ENCODE measurements around the gene ARFGEF3. TPM values are rescaled to one million over a fixed set of nuclear protein-coding genes. Genes with fewer than 3 reads are reported as not detected.

Gene ARFGEF3
- polyA plus RNA-seq, 5 donors = 5.1 to 8.5 (median 6.0) TPM

DNA sequence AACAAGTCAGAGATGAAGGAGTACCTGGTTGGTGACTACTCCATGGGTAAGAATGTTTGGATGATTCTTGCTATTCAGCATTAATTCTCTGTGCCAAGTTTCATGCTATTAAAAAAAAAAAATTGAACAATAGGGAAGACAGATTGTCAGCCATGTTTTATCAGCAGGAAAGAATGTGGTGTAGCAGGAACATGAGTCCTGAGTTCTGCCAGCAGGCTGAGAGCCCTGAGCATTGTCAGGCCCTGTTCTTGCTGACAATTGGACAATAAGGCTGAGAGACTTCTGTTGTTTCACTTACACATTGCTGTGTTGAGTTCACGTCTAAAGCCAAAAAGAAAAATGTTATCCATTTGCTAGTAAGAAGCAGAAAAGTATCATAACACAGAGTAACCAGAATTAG, 145.6 kb downstream of the ARFGEF3 start:
- DNase-seq = no peak

GRCh38 chr6:138307816-138308730, 146.3 kb downstream of the ARFGEF3 start:
- DNase-seq = no peak

DNA sequence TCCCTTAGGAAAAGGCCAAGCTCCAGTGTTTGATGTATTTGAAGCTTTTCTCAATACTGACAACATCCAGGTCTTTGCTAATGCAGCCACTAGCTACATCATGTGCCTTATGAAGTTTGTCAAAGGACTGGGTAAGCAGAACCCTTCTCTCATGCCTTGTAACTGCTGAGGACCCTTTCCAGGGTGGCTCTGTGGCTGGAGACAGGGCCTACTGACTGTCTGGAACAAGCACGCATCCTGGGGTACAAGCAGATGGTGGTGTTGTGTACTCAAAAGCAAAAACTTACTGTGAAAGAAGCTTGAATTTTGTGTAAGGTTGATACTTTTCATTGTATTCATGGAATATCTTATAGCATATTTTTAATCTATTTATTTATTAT, 147.0 kb downstream of the ARFGEF3 start:
- DNase-seq = no peak

- DNase-seq = no peak
Measured at GRCh38 chr6:138309695-138310094, 148.0 kb downstream of the ARFGEF3 start.

- DNase-seq = peak in 1 of 2 donors; percentile 22
Measured at GRCh38 chr6:138310294-138310693, 148.6 kb downstream of the ARFGEF3 start.

DNA sequence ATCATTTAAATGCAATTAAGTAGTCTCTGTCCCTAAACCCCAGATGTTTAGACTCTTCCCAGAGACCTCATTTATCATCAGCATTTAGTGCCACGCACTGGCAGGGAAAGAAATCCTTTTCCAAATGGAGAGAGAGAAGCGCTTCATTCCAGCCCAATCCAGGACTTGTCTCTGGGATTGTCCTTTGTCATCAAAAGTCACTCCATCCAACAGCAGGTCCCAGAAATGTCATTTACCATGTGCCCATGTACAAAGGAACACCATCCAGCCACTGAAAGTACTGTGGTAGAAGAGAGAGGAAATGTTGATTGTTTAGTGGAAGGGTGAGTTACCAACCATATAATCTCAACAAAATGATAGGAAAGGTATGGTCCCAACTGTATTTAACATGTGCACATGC, 149.1 kb downstream of the ARFGEF3 start:
- DNase-seq = no peak

GRCh38 chr6:138311268-138311667, 149.5 kb downstream of the ARFGEF3 start:
- no peak for DNase-seq

- no peak for DNase-seq
Measured at GRCh38 chr6:138318741-138319375, 157.1 kb downstream of the ARFGEF3 start.

DNA sequence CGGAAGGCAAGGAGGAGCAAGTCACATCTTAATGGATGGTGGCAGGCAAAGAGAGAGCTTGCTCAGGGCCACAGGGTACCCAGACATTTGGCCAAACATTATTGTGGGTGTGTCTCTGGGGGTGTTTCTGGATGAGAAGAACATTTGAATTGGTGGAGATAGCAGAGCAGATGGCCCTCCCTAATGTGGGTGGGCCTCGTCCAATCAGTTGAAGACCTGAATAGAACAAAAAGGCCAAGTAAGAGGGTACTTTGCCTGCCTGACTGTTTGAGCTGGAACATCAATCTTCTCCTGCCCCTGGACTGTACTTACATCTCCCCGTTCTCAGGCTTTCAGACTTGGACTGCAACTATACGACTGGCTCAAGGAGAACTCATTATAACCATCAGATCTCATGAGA, 160.2 kb downstream of the ARFGEF3 start:
- DNase-seq = no peak

- DNase-seq = no peak
Measured at GRCh38 chr6:138323821-138324220, 162.1 kb downstream of the ARFGEF3 start.

DNA sequence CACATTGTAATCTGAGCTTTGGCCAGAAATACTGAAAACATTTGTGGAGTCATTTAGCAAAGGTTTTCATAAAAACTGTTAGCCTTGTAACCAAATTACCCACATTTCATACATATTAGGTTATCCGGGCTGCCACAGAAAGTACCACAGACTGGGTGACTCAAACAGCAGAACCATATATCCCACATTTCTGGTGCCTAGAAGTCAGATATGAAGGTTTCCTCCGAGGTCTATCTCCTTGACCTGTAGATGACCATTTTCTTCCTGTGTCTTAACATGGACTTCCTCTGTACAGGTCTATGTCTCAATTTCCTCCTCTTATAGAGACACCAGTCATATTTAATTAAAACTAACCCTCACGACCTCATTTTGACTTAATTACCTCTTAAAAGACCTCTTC, 166.5 kb downstream of the ARFGEF3 start:
- DNase-seq = no peak

DNA sequence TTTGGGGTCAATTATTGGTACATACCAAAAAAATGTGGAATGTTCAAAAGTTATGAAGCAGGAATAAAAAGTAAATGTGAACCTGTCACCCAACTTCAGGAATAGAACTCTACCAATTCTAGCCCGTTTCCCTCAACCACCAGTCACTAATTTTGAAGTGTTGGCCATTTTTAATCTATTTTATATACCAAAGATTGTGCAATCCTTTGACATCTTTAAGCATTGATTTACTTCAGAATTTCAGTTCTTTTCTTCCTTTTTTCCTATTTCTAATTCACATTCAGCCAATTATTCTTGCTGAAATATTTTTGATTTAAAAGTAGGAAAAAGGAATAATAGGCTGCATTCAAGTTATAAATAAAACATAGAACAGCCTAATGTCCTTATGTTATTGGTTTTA, 169.0 kb downstream of the ARFGEF3 start:
- DNase-seq = no peak

DNA sequence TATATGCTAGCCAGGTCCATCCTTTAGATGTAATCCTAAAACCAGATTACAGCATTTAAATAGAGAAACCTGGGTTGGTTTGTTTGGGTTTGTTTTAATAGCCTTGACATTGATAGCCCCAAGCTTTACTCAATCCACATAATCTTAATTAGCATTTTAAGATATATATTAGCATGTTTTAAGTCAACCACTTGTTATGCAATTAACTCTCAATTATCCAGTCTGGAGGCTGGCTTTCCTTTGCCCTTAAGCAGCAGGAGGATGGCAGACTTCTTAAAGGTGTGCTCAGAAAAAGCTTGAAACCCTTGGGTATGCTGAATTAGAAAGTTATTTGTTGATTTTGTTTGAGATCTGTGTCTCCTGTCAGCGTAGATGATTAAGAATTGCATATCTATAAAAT, 169.7 kb downstream of the ARFGEF3 start:
- DNase-seq = no peak

GRCh38 chr6:138331984-138332383, 170.2 kb downstream of the ARFGEF3 start:
- DNase-seq = no peak

DNA sequence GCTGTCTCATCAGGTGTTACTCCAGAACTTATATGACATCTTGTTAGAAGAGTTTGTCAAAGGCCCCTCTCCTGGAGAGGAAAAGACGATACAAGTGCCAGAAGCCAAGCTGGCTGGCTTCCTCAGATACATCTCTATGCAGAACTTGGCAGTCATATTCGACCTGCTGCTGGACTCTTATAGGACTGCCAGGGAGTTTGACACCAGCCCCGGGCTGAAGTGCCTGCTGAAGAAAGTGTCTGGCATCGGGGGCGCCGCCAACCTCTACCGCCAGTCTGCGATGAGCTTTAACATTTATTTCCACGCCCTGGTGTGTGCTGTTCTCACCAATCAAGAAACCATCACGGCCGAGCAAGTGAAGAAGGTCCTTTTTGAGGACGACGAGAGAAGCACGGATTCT, 172.3 kb downstream of the ARFGEF3 start:
- DNase-seq = no peak

DNA sequence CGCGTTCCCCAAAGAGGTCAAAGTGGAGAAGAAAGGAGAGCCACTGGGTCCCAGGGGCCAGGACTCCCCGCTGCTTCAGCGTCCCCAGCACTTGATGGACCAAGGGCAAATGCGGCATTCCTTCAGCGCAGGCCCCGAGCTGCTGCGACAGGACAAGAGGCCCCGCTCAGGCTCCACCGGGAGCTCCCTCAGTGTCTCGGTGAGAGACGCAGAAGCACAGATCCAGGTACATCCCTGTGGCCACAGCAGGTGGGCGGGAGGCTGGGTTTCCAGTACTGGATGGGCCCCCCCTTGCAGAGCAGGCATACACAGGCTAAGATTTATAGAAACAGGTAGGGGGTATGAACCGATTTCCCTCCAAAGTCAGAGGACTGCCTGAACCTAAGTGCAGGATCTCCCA, 173.2 kb downstream of the ARFGEF3 start:
- no peak for DNase-seq

DNA sequence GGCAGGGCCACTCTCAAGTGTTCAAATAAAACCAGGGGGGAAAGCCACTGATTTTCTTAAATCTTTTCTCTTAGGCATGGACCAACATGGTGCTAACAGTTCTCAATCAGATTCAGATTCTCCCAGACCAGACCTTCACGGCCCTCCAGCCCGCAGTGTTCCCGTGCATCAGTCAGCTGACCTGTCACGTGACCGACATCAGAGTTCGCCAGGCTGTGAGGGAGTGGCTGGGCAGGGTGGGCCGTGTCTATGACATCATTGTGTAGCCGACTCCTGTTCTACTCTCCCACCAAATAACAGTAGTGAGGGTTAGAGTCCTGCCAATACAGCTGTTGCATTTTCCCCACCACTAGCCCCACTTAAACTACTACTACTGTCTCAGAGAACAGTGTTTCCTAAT, 174.5 kb downstream of the ARFGEF3 start:
- DNase-seq = no peak

DNA sequence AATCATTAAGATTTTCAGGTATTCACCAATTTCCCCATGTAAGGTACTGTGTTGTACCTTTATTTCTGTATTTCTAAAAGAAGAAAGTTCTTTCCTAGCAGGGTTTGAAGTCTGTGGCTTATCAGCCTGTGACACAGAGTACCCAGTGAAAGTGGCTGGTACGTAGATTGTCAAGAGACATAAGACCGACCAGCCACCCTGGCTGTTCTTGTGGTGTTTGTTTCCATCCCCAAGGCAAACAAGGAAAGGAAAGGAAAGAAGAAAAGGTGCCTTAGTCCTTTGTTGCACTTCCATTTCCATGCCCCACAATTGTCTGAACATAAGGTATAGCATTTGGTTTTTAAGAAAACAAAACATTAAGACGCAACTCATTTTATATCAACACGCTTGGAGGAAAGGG, 175.3 kb downstream of the ARFGEF3 start:
- DNase-seq = no peak

- DNase-seq = no peak
Measured at GRCh38 chr6:138339024-138339423, 177.3 kb downstream of the ARFGEF3 start.

GRCh38 chr6:138341176-138341575, 179.4 kb downstream of the ARFGEF3 start:
- DNase-seq = no peak

DNA sequence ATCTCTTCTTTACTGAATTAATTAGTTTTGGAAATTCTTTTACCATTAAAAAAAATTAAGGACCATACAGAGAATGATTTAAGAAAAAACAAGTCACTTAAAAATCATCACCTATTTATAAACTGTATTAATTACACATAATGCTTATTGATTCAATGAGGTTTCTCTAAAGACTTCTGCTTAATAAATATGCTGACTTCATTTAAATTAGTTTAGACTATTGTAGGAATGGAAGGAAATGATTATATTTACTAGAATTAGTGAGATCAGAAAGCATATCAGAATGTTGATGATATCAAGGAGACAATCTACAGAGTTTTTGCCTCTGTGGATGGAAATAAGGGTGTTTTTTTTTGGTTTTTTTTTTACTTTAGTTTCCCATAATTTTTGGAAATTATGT, 181.4 kb downstream of the ARFGEF3 start:
- DNase-seq = no peak

DNA sequence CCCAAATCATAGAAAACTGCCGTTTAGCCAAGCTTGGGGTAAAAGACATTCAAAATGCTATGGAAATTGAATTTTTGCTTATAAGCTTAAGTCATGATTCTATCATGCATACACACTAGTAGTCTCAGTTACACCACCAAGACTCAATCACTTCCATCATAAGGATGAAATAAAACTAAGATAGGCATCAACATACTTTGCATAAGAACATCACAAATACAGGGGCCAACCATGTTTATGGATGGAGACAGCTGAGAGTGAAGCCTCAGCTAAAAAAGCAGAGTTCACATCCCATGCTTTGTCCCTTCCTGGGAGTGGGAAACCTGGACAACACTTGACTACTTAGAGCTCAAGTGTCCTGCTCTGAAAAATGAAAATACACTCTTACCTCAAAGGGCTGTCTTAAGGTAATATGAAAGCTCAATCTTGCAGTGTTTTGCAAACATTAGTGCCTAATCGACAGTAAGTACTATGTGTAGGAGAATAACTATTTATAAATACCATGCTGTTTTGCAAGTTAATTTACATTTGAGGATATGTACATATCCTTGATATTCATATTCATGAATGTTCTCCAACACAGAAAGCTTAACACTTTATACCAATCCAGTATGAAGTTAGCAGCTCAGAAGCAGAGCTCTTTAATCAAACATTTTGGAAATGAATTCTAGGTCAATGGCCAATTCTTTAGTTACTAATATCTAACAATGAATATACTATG, 184.0 kb downstream of the ARFGEF3 start:
- DNase-seq = no peak

Measured in right lung (tissue), 5 donors.